ENCODE measurements around the gene TERT. TPM values are rescaled to one million over a fixed set of nuclear protein-coding genes. Genes with fewer than 3 reads are reported as not detected.

TERT gene
- total RNA-seq, 1 donor from 2014 or later = 3.5 TPM

GRCh38 chr5:1214163-1214935 is 80.5 kb downstream of the TERT start:
- no peak overlapping the region for H3K4me3 Mint-ChIP-seq (ENCODE audit: low read depth)
- DNase-seq (ENCODE audit: low spot score, unreplicated experiment) = no peak
- H3K4me1 Mint-ChIP-seq (ENCODE audit: low read depth) = no peaks in the 10 kb centered on the region

DNA sequence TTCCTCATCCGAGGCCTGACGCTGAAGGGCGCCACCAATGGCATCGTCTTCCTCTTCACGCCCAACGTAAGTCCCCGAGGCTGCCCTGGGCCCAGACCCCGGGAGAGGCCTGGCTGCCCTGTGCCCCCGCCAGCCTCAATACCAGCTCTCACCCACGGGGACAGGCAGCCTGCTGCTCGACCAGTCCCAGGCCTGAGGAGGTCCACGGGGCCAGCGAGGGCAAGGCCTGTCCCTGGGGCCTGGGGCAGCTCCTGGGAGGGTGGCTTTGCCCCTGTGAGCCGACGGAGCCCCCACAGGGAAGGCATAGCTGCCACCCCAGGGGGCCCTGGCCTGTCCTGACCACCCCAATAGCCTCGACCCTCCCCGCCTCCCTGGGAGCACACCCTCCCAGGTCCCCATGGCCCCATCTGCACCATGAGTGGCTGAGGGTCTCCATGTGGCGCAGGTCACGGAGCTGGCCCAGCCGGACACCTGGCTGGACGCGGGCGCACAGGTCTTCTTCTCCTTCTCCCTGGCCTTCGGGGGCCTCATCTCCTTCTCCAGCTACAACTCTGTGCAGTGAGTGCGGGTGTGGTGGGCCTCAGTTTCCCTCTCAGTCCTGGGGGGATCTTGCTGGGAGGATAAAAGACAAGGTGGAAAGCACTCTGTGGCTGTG is 81.2 kb downstream of the TERT start:
- no peak for DNase-seq (ENCODE audit: low spot score, unreplicated experiment)
- Mint-ChIP-seq H3K36me3 (ENCODE audit: insufficient read depth) (peaks cover 1% of the 10 kb centered on the region), H3K27ac (no peak overlapping the region), H3K27me3 (no peaks in the 10 kb centered on the region), H3K9me3 (ENCODE audit: low read depth) (peaks cover 4% of the 10 kb centered on the region), H3K4me3 (ENCODE audit: low read depth) (no peak overlapping the region), H3K4me1 (ENCODE audit: low read depth) (no peaks in the 10 kb centered on the region)
- TF ChIP-seq, protein P1, sequence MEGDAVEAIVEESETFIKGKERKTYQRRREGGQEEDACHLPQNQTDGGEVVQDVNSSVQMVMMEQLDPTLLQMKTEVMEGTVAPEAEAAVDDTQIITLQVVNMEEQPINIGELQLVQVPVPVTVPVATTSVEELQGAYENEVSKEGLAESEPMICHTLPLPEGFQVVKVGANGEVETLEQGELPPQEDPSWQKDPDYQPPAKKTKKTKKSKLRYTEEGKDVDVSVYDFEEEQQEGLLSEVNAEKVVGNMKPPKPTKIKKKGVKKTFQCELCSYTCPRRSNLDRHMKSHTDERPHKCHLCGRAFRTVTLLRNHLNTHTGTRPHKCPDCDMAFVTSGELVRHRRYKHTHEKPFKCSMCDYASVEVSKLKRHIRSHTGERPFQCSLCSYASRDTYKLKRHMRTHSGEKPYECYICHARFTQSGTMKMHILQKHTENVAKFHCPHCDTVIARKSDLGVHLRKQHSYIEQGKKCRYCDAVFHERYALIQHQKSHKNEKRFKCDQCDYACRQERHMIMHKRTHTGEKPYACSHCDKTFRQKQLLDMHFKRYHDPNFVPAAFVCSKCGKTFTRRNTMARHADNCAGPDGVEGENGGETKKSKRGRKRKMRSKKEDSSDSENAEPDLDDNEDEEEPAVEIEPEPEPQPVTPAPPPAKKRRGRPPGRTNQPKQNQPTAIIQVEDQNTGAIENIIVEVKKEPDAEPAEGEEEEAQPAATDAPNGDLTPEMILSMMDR (IDR thresholded peaks at IDR 0.05; ENCODE audit: unreplicated experiment) = no peak

More at GRCh38 chr5:1214163-1214935, 80.5 kb downstream of the TERT start:
- H3K27me3 Mint-ChIP-seq = no peaks in the 10 kb centered on the region
- H3K9me3 Mint-ChIP-seq (ENCODE audit: low read depth) = peaks cover 4% of the 10 kb centered on the region
- H3K27ac Mint-ChIP-seq = no peak overlapping the region
- peaks cover 1% of the 10 kb centered on the region for H3K36me3 Mint-ChIP-seq (ENCODE audit: insufficient read depth)
- TF ChIP-seq, protein P1 (IDR thresholded peaks at IDR 0.05; ENCODE audit: unreplicated experiment) = no peak

- Mint-ChIP-seq H3K27me3 (no peaks in the 10 kb centered on the region), H3K4me1 (ENCODE audit: low read depth) (no peaks in the 10 kb centered on the region), H3K9me3 (ENCODE audit: low read depth) (peaks cover 4% of the 10 kb centered on the region), H3K36me3 (ENCODE audit: insufficient read depth) (peaks cover 1% of the 10 kb centered on the region), H3K27ac (no peak overlapping the region), H3K4me3 (ENCODE audit: low read depth) (no peak overlapping the region)
- no peak for DNase-seq (ENCODE audit: low spot score, unreplicated experiment)
- TF ChIP-seq, protein P1 (IDR thresholded peaks at IDR 0.05; ENCODE audit: unreplicated experiment) = no peak
Observed at GRCh38 chr5:1212881-1213280, 82.0 kb downstream of the TERT start.

DNA sequence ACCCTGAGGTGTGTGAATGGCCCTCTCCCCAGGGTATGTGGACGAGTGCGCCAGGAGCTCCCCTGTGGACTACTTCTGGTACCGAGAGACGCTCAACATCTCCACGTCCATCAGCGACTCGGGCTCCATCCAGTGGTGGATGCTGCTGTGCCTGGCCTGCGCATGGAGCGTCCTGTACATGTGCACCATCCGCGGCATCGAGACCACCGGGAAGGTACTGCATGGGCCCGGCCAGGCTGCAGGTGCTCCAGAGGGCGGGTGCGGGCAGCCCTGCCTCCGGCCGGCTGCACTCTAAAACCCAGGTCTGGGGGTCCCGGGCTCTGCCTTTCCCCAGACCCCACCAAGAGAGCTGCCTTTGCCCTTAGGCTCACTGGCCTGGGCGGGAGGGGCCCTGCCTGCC is 82.6 kb downstream of the TERT start:
- peaks cover 2% of the 10 kb centered on the region for H3K4me1 Mint-ChIP-seq (ENCODE audit: low read depth)
- H3K27ac Mint-ChIP-seq = no peak overlapping the region
- TF ChIP-seq, protein P1 (IDR thresholded peaks at IDR 0.05; ENCODE audit: unreplicated experiment) = no peak
- no peak for DNase-seq (ENCODE audit: low spot score, unreplicated experiment)
- H3K4me3 Mint-ChIP-seq (ENCODE audit: low read depth) = no peak overlapping the region
- peaks cover 4% of the 10 kb centered on the region for H3K9me3 Mint-ChIP-seq (ENCODE audit: low read depth)
- no peaks in the 10 kb centered on the region for H3K27me3 Mint-ChIP-seq
- H3K36me3 Mint-ChIP-seq (ENCODE audit: insufficient read depth) = peaks cover 1% of the 10 kb centered on the region

- Mint-ChIP-seq H3K4me1 (ENCODE audit: low read depth) (peaks cover 2% of the 10 kb centered on the region), H3K4me3 (ENCODE audit: low read depth) (no peak overlapping the region), H3K9me3 (ENCODE audit: low read depth) (peaks cover 4% of the 10 kb centered on the region), H3K27me3 (no peaks in the 10 kb centered on the region), H3K36me3 (ENCODE audit: insufficient read depth) (peaks cover 1% of the 10 kb centered on the region), H3K27ac (no peak overlapping the region)
- no peak for DNase-seq (ENCODE audit: low spot score, unreplicated experiment)
- TF ChIP-seq, protein P1 (IDR thresholded peaks at IDR 0.05; ENCODE audit: unreplicated experiment) = no peak
Observed at GRCh38 chr5:1211701-1212100, 83.2 kb downstream of the TERT start.
